Mesenteric fat pad (tissue), 1 donor: ENCODE measurements around the gene NIPA2. TPM values are rescaled to one million over a fixed set of nuclear protein-coding genes. Genes with fewer than 3 reads are reported as not detected.

Source experiments
- DNase-seq: peaks from one replicate; pipeline ENCODE4 v3.0.0-alpha.2; 2020; ENCODE audit warnings: low spot score
- long read RNA-seq: library from polyadenylated mRNA; unstranded; transcript quantifications from one replicate; pipeline ENCODE4 v2.0.0, GENCODE V29; 2020
- total RNA-seq: library from RNA; stranded (reverse); fragmentation: NEBNext Ultra II Directional; extraction: Animal tissue kit (Norgen Biotek cat#: 25700); gene quantifications from one replicate; pipeline ENCODE4 v1.2.1, GENCODE V29; 2021
- donor health status: DM: yes; HTN: yes; CAD: no.

NIPA2 gene
- total RNA-seq = 43.4 TPM
- long read RNA-seq, transcript NIPA2-204 (7 exons, 3,130 nt) = minor isoform, 13 of 189 reads
- long read RNA-seq, transcript NIPA2-201 (8 exons, 3,233 nt) = minor isoform, 11 of 189 reads
- long read RNA-seq, transcript NIPA2-203 (6 exons, 2,280 nt) = major isoform, 67 of 189 reads
- long read RNA-seq, partial matches to known transcripts = 6 of 189 reads
- long read RNA-seq, other reads (novel, unspliced or antisense) = 90 of 189 reads

GRCh38 chr15:22838292-22839042, at the start of gene NIPA2:
NIPA2 (plus strand) TSS chr15:22838666; CDS start chr15:22851732, 13,066 bp downstream.
- DNase-seq = peak; percentile 100

GRCh38 chr15:22794063-22794462, 44.4 kb upstream of the NIPA2 start:
- DNase-seq = no peak

- DNase-seq = peak; percentile 75
Measured at GRCh38 chr15:22794621-22795167, 43.8 kb upstream of the NIPA2 start.

GRCh38 chr15:22795206-22796063, 43.0 kb upstream of the NIPA2 start:
- DNase-seq = peak; percentile 55

- DNase-seq = no peak
Measured at GRCh38 chr15:22796079-22796478, 42.4 kb upstream of the NIPA2 start.

GRCh38 chr15:22799902-22800301, 38.6 kb upstream of the NIPA2 start:
- no peak for DNase-seq

- peak; percentile 47 for DNase-seq
Measured at GRCh38 chr15:22803006-22803405, 35.5 kb upstream of the NIPA2 start.

- DNase-seq = peak; percentile 26
Measured at GRCh38 chr15:22806156-22806555, 32.3 kb upstream of the NIPA2 start.

GRCh38 chr15:22806664-22807063, 31.8 kb upstream of the NIPA2 start:
- DNase-seq = peak; percentile 37

- DNase-seq = peak; percentile 60
Measured at GRCh38 chr15:22807831-22808230, 30.6 kb upstream of the NIPA2 start.

GRCh38 chr15:22808240-22808639, 30.2 kb upstream of the NIPA2 start:
- DNase-seq = peak; percentile 68

- DNase-seq = peak; percentile 18
Measured at GRCh38 chr15:22808761-22809280, 29.6 kb upstream of the NIPA2 start.

- DNase-seq = peak; percentile 39
Measured at GRCh38 chr15:22810033-22810852, 28.2 kb upstream of the NIPA2 start.

GRCh38 chr15:22810853-22811338, 27.6 kb upstream of the NIPA2 start:
- DNase-seq = peak; percentile 86

GRCh38 chr15:22811640-22812039, 26.8 kb upstream of the NIPA2 start:
- DNase-seq = peak; percentile 87

- DNase-seq = peak; percentile 14
Measured at GRCh38 chr15:22813844-22814243, 24.6 kb upstream of the NIPA2 start.

GRCh38 chr15:22815766-22816165, 22.7 kb upstream of the NIPA2 start:
- DNase-seq = no peak

GRCh38 chr15:22819651-22820050, 18.8 kb upstream of the NIPA2 start:
- no peak for DNase-seq

- DNase-seq = no peak
Measured at GRCh38 chr15:22823495-22824128, 14.9 kb upstream of the NIPA2 start.

- no peak for DNase-seq
Measured at GRCh38 chr15:22827125-22827524, 11.3 kb upstream of the NIPA2 start.
